BE2C (cell line): Measurements from ENCODE around the gene LRCOL1.

Source experiments
- DNase-seq: peaks from one replicate; pipeline ENCODE4 v3.0.0-alpha.2; 2020
- H3K27me3 ChIP-seq: fragments of 250-450 bp; sonication (Bioruptor Pico); 2 replicates; pipeline ENCODE4 v1.5.1; 2020; ENCODE audit warnings: mild to moderate bottlenecking
- H3K36me3 ChIP-seq: fragments of 250-450 bp; sonication (Bioruptor Pico); 2 replicates; pipeline ENCODE4 v1.5.1; 2020; ENCODE audit warnings: mild to moderate bottlenecking
- H3K4me1 ChIP-seq: fragments of 250-450 bp; sonication (Bioruptor Pico); 2 replicates; pipeline ENCODE4 v1.5.1; 2020
- H3K4me3 ChIP-seq: 2 replicates; pipeline ENCODE4 v1.5.1; 2011; ENCODE audit warnings: low read depth, low read length
- H3K9me3 ChIP-seq: fragments of 250-450 bp; sonication (Bioruptor Pico); 2 replicates; pipeline ENCODE4 v1.5.1; 2020
- CTCF ChIP-seq: IDR thresholded peaks from 2 replicates; pipeline ENCODE4 v1.5.1; 2012; ENCODE audit warnings: mild to moderate bottlenecking, low read depth, low read length

Gene LRCOL1

GRCh38 chr12:132633398-132633797 is 23.0 kb upstream of the LRCOL1 start:
- peaks cover 80% of the 10 kb centered on the region for H3K36me3 ChIP-seq
- H3K4me1 ChIP-seq, result no peaks in the 10 kb centered on the region
- DNase-seq, result no peak
- no peak for TF ChIP-seq CTCF
- H3K9me3 ChIP-seq, result no peaks in the 10 kb centered on the region
- H3K4me3 ChIP-seq, result no peak overlapping the region
- H3K27me3 ChIP-seq, result no peaks in the 10 kb centered on the region

- H3K4me3 ChIP-seq, result no peak overlapping the region
- no peaks in the 10 kb centered on the region for H3K9me3 ChIP-seq
- no peak for DNase-seq
- H3K36me3 ChIP-seq, result peaks cover 76% of the 10 kb centered on the region
- no peaks in the 10 kb centered on the region for H3K4me1 ChIP-seq
- H3K27me3 ChIP-seq, result no peaks in the 10 kb centered on the region
- no peak for TF ChIP-seq CTCF
Measured at GRCh38 chr12:132632521-132633228, 22.3 kb upstream of the LRCOL1 start.

- no peaks in the 10 kb centered on the region for H3K4me1 ChIP-seq
- no peaks in the 10 kb centered on the region for H3K9me3 ChIP-seq
- H3K27me3 ChIP-seq, result no peaks in the 10 kb centered on the region
- TF ChIP-seq CTCF, result no peak
- DNase-seq, result no peak
- H3K36me3 ChIP-seq, result peaks cover 67% of the 10 kb centered on the region
- no peak overlapping the region for H3K4me3 ChIP-seq
Measured at GRCh38 chr12:132631666-132632065, 21.3 kb upstream of the LRCOL1 start.

GRCh38 chr12:132630672-132631071 is 20.3 kb upstream of the LRCOL1 start:
- H3K4me1 ChIP-seq, result no peaks in the 10 kb centered on the region

GRCh38 chr12:132629330-132629729 is 18.9 kb upstream of the LRCOL1 start:
- DNase-seq, result no peak
- H3K4me3 ChIP-seq, result no peak overlapping the region
- H3K27me3 ChIP-seq, result no peaks in the 10 kb centered on the region
- peaks cover 67% of the 10 kb centered on the region for H3K36me3 ChIP-seq
- no peaks in the 10 kb centered on the region for H3K4me1 ChIP-seq
- H3K9me3 ChIP-seq, result no peaks in the 10 kb centered on the region
- no peak for TF ChIP-seq CTCF

More at GRCh38 chr12:132630672-132631071, 20.3 kb upstream of the LRCOL1 start:
- no peak for TF ChIP-seq CTCF
- Histone ChIP-seq H3K9me3 (no peaks in the 10 kb centered on the region), H3K27me3 (no peaks in the 10 kb centered on the region), H3K4me3 (no peak overlapping the region), H3K36me3 (peaks cover 67% of the 10 kb centered on the region)
- no peak for DNase-seq

GRCh38 chr12:132625731-132626430 is 15.5 kb upstream of the LRCOL1 start:
- Histone ChIP-seq H3K36me3 (peaks cover 58% of the 10 kb centered on the region), H3K9me3 (no peaks in the 10 kb centered on the region), H3K4me1 (peaks cover 19% of the 10 kb centered on the region), H3K4me3 (no peak overlapping the region), H3K27me3 (peaks cover 4% of the 10 kb centered on the region; the same call in 1 of the 2 replicates)
- TF ChIP-seq CTCF, result no peak
- DNase-seq, result no peak
